ENCODE results near the gene PAM16. TPM values are rescaled to one million over a fixed set of nuclear protein-coding genes. Genes with fewer than 3 reads are reported as not detected.
A peak's percentile ranks its signal among the peaks of the same experiment; 100 is the strongest.

The PAM16 gene
- total RNA-seq, 1 experiment from 2014 or later: 104 TPM

GRCh38 chr16:4325253-4325758 is 25.8 kb downstream of the PAM16 start:
- in situ Hi-C loops (cut with HindIII; ENCODE audit: low pct_unique_long_range_greater_than_20kb, low sequenced_read_pairs): no loop called here
- H3K27me3 ChIP-seq (ENCODE audit: control insufficient read depth, insufficient read depth, low read length): no peaks in the 10 kb centered on the region
- ChIA-PET CTCF (interaction anchor here (0.6 to 3.3 kb wide), 5 partner anchors 8 to 195 kb away, joined by 3 to 12 read pairs (median 8); no protein-coding TSS in a partner anchor), POLR2A (no interaction called here)
- peak overlapping the region; percentile 92 for H3K27ac ChIP-seq (ENCODE audit: low read length)
- no peak overlapping the region for H3K4me3 ChIP-seq (ENCODE audit: low read depth in 2 of 2, low read length in 2 of 2)
- TF ChIP-seq REST (IDR thresholded peaks at IDR 0.05; ENCODE audit: insufficient read depth in 1 of 2, low read depth in 2 of 2, low read length in 1 of 2): no peak
- TF ChIP-seq CTCF (IDR thresholded peaks at IDR 0.05): no peak
- no peak for TF ChIP-seq POLR2AphosphoS5 (IDR thresholded peaks at IDR 0.05; ENCODE audit: low read depth, low read length)
- TF ChIP-seq TCF7L2 (IDR thresholded peaks at IDR 0.05; ENCODE audit: low read depth, low read length): no peak
- TF ChIP-seq SIN3A (IDR thresholded peaks at IDR 0.05; ENCODE audit: borderline replicate concordance, insufficient read depth, low read depth, low read length): no peak
- H3K4me1 ChIP-seq (ENCODE audit: control insufficient read depth, insufficient read depth, low read length): peaks cover 95% of the 10 kb centered on the region
- ATAC-seq (no peak), DNase-seq (ENCODE audit: low read depth, low spot score) (no peak)
- BruUV-seq (replicated peaks): no TSS peak
- intact Hi-C loops (cut with micrococcal nuclease; ENCODE audit: unreplicated experiment): no loop called here
- no peaks in the 10 kb centered on the region for H3K36me3 ChIP-seq (ENCODE audit: control insufficient read depth, insufficient read depth, low read length)
- H3K9me3 ChIP-seq (ENCODE audit: control insufficient read depth, insufficient read depth, low read depth, low read length): no peaks in the 10 kb centered on the region

GRCh38 chr16:4324492-4325252 is 26.4 kb downstream of the PAM16 start:
- in situ Hi-C loops (cut with HindIII; ENCODE audit: low pct_unique_long_range_greater_than_20kb, low sequenced_read_pairs): no loop called here
- H3K27ac ChIP-seq (ENCODE audit: low read length): peak overlapping the region; percentile 92
- H3K4me3 ChIP-seq (ENCODE audit: low read depth in 2 of 2, low read length in 2 of 2): peak overlapping the region in 1 of 2 experiments; percentile 25; a peak in 2 of 4 replicates
- intact Hi-C loops (cut with micrococcal nuclease; ENCODE audit: unreplicated experiment): no loop called here
- BruUV-seq (replicated peaks): no TSS peak
- TF ChIP-seq TCF7L2 (IDR thresholded peaks at IDR 0.05; ENCODE audit: low read depth, low read length) (no peak), REST (IDR thresholded peaks at IDR 0.05; ENCODE audit: insufficient read depth in 1 of 2, low read depth in 2 of 2, low read length in 1 of 2) (no peak), POLR2AphosphoS5 (IDR thresholded peaks at IDR 0.05; ENCODE audit: low read depth, low read length) (no peak), CTCF (IDR thresholded peaks at IDR 0.05) (no peak), SIN3A (IDR thresholded peaks at IDR 0.05; ENCODE audit: borderline replicate concordance, insufficient read depth, low read depth, low read length) (no peak)
- no peaks in the 10 kb centered on the region for H3K9me3 ChIP-seq (ENCODE audit: control insufficient read depth, insufficient read depth, low read depth, low read length)
- H3K4me1 ChIP-seq (ENCODE audit: control insufficient read depth, insufficient read depth, low read length): peaks cover 95% of the 10 kb centered on the region
- ATAC-seq (no peak), DNase-seq (ENCODE audit: low read depth, low spot score) (no peak)
- CTCF ChIA-PET: interaction anchor here (0.6 to 3.3 kb wide), 5 partner anchors 8 to 124 kb away, joined by 3 to 12 read pairs (median 5); no protein-coding TSS in a partner anchor
- POLR2A ChIA-PET: no interaction called here
- no peaks in the 10 kb centered on the region for H3K27me3 ChIP-seq (ENCODE audit: control insufficient read depth, insufficient read depth, low read length)
- H3K36me3 ChIP-seq (ENCODE audit: control insufficient read depth, insufficient read depth, low read length): no peaks in the 10 kb centered on the region

Measured in Panc1 (cell line).